Ovary (tissue), 9 donors: ENCODE data around the gene CCRL2. TPM values are rescaled to one million over a fixed set of nuclear protein-coding genes. Genes with fewer than 3 reads are reported as not detected.
"Not testable (repeated sequence)": the region's sequence is repeated elsewhere in the genome, so short reads cannot be mapped to it uniquely, and the experiment has no call there.

Experiments
- DNase-seq, 5 donors: peaks; one replicate each; pipeline ENCODE4 v3.0.0-alpha.2; 2019 to 2020
- H3K27ac ChIP-seq, 2 donors: fragments of 200-600 bp; one replicate each; pipeline versions ENCODE4 v1.5.1 to v1.8.0; 2019 to 2022
- H3K27me3 ChIP-seq: fragments of 200-600 bp; one replicate; pipeline ENCODE4 v1.8.0; 2022
- H3K36me3 ChIP-seq: fragments of 200-600 bp; sonication (generic); one replicate; pipeline ENCODE4 v1.5.1; 2019
- H3K4me1 ChIP-seq: one replicate; pipeline ENCODE4 v1.8.1; 2013; ENCODE audit warnings: mild to moderate bottlenecking, moderate library complexity; ENCODE audit not compliant: insufficient read depth
- H3K4me3 ChIP-seq: fragments of 200-600 bp; sonication (generic); one replicate; pipeline ENCODE4 v1.5.1; 2017
- H3K9me3 ChIP-seq, 2 donors: fragments of 200-600 bp in 1 of 2; sonication (generic) in 1 of 2; one replicate each; pipeline versions ENCODE4 v1.5.1 to v1.8.1; 2013 to 2019; ENCODE audit warnings: mild to moderate bottlenecking in 1 of 2, moderate library complexity in 1 of 2
- EP300 ChIP-seq: sonication (generic); formaldehyde crosslinking; IDR thresholded peaks from one replicate; pipeline ENCODE4 v1.6.1; 2017; ENCODE audit warnings: antibody characterized with exemption
- POLR2A ChIP-seq: fragments of 450-650 bp; IDR thresholded peaks from one replicate; pipeline ENCODE4 v1.6.1; 2017; ENCODE audit warnings: antibody characterized with exemption, mild to moderate bottlenecking, moderate library complexity
- whole genome bisulfite sequencing, 3 donors: extraction: QIAGEN DNeasy Blood & Tissue Kit in 1 of 3; methylation state at CpG; one replicate each; pipeline versions ENCODE4 v1.1.5 to v1.1.7; 2013 to 2017; 5-methylcytosine and 5-hydroxymethylcytosine counted together
- intact Hi-C, 4 donors: fragments of 100-400 bp; cut with DNase I; formaldehyde crosslinking; loops; one replicate each; pipeline versions ENCODE4 v1.11.0 to v1.15.1; 2022 to 2023
- polyA plus RNA-seq, 2 donors: library from polyadenylated mRNA; stranded (reverse); fragments of 200-250 nt in 1 of 2; fragments of 350-450 nt in 1 of 2; fragmentation: Illumina TruSeq in 1 of 2; extraction: RNeasy Lipid Tissue Mini Kit (QIAGEN cat#74804) in 1 of 2; gene quantifications; one replicate each; pipeline ENCODE4 v1.2.3, GENCODE V29; 2013 to 2014
- total RNA-seq, 7 donors: library from RNA; depleted of rRNA in 2 of 7; stranded (reverse); fragments of >200 nt in 2 of 7; fragmentation: NEBNext Ultra II Directional in 3 of 7; extraction: Animal tissue kit (Norgen Biotek cat#: 25700) in 3 of 7; gene quantifications; one replicate each; pipeline versions ENCODE4 v1.1.0 to v1.2.4, GENCODE V29; 2016 to 2023
- TF ChIP-seq, protein P1 (sequence below), 3 donors: fragments of 450-650 bp in 2 of 3; fragments of 200-600 bp in 1 of 3; IDR thresholded peaks; one replicate each; pipeline versions ENCODE4 v1.5.1 to v1.8.0; 2016 to 2022; ENCODE audit warnings: antibody characterized with exemption in 3 of 3, mild to moderate bottlenecking in 1 of 3
- donor health status: DM: no; HTN: no; CAD: no; lungs with moderate emphysema.
- donor health status: DM: no; HTN: no; CAD: no.
- donor health status: Bipolar disorder and iron deficiency.
- donor health status: DM: yes; HTN: yes; CAD: no.
- donor health status: DM: no; HTN: no; CAD: no.
- donor health status: DM: yes; HTN: yes; CAD: no.

Gene CCRL2
- total and polyA plus RNA-seq, 9 donors, result 0.72 to 5.4 (median 1.1) TPM; not detected in 1

DNA sequence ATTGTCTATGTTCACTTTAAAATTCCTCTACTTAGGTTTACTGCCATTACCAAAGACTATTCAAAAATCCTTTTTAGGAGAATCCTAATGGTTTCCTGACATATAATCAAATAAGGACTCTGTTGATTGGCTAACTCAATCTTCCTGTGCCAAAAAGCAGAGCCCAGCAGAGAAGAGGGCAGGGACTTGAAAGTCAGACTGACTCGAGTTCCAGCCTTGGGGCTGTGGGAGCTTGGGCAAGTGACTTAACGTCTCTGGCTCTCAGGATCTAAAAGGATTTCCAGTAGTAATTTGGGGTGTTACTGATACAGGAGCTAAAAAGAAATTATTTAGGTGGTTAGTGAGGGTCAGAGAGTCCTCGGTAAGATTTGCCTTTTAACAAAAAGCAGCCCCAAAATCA, 25.4 kb upstream of the CCRL2 start:
- no peak for TF ChIP-seq POLR2A
- no peak for TF ChIP-seq EP300
- TF ChIP-seq, protein P1, sequence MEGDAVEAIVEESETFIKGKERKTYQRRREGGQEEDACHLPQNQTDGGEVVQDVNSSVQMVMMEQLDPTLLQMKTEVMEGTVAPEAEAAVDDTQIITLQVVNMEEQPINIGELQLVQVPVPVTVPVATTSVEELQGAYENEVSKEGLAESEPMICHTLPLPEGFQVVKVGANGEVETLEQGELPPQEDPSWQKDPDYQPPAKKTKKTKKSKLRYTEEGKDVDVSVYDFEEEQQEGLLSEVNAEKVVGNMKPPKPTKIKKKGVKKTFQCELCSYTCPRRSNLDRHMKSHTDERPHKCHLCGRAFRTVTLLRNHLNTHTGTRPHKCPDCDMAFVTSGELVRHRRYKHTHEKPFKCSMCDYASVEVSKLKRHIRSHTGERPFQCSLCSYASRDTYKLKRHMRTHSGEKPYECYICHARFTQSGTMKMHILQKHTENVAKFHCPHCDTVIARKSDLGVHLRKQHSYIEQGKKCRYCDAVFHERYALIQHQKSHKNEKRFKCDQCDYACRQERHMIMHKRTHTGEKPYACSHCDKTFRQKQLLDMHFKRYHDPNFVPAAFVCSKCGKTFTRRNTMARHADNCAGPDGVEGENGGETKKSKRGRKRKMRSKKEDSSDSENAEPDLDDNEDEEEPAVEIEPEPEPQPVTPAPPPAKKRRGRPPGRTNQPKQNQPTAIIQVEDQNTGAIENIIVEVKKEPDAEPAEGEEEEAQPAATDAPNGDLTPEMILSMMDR (IDR thresholded peaks at IDR 0.05), result no peak
- no peaks in the 10 kb centered on the region for H3K27me3 ChIP-seq
- H3K4me3 ChIP-seq, result no peak overlapping the region
- no peaks in the 10 kb centered on the region for H3K9me3 ChIP-seq
- WGBS, 3 donors, result 28 to 53% (median 34%) methylated on average over 3 of the region's 3 CpGs
- H3K36me3 ChIP-seq, result no peaks in the 10 kb centered on the region
- intact Hi-C loops, result no loop called here
- no peak for DNase-seq
- H3K27ac ChIP-seq, result no peak overlapping the region
- H3K4me1 ChIP-seq, result peaks cover 4% of the 10 kb centered on the region

DNA sequence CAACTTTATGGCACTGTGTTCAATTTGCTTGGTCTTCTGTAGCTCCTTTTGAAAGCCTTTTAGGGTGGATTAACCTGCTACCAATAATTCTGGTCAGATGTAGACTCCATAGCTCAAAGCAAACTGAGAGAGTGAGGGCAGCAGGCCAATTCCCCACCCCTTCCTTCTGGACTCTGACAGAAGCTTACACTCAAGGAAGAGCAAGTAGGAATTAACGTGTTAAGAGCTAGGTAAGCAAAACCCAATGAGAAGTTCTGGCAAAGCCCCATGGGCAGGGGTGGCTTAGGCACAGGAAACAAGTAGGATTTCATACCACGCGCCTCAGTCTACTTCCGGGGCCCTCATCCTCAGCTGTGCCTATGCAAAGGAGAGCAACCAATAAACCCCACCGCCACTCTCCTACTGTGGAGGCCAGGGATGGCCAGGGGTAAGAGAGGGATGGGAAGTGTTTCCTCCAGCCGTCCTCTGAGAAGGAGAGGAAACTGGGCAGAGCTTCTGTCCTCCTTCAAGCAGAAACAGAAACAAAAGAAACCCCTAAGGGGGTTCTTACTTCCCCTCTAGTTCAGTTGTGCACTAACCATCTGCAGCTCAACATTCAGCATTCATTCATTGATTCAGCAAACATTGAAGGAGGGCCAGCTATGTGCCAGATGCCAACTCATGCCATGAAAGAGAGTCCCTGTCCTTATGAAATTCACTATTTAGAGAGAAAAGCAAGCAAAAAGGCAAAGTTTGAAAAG, 23.7 kb upstream of the CCRL2 start:
- DNase-seq, result no peak
- H3K27ac ChIP-seq, result no peak overlapping the region
- no peaks in the 10 kb centered on the region for H3K27me3 ChIP-seq
- no peak for TF ChIP-seq EP300
- TF ChIP-seq POLR2A, result no peak
- TF ChIP-seq, protein P1 (IDR thresholded peaks at IDR 0.05), result no peak
- H3K36me3 ChIP-seq, result no peaks in the 10 kb centered on the region
- peaks cover 4% of the 10 kb centered on the region for H3K4me1 ChIP-seq
- intact Hi-C loops, result no loop called here
- H3K4me3 ChIP-seq, result no peak overlapping the region
- no peaks in the 10 kb centered on the region for H3K9me3 ChIP-seq
- 61 to 77% (median 69%) methylated on average over 6 of the region's 6 CpGs for WGBS, 3 donors

DNA sequence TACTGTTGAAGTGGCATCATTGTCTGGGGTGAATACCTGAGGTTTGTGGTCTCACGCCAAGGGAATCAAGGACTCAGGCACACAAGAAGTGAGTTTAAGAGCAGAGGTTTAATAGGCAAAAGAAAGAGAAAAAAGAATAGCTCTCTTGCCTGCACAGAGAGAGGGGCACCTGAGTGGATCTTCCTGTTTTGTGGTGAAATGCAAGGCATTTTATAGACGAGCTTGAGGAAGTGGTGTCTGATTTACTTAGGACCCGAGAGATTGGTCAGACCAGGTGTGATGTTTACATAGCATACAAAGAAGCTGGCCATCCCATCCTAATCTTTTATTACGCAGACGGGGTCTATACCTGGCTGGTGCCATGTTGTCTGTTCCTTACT, 23.1 kb upstream of the CCRL2 start:
- 61 to 72% (median 68%) methylated on average over 5 of the region's 5 CpGs for WGBS, 3 donors
- Histone ChIP-seq H3K27ac (no peak overlapping the region), H3K4me1 (peaks cover 4% of the 10 kb centered on the region), H3K27me3 (no peaks in the 10 kb centered on the region), H3K4me3 (no peak overlapping the region), H3K36me3 (no peaks in the 10 kb centered on the region), H3K9me3 (no peaks in the 10 kb centered on the region)
- TF ChIP-seq, protein P1 (IDR thresholded peaks at IDR 0.05), result no peak
- TF ChIP-seq POLR2A, result no peak
- TF ChIP-seq EP300, result no peak
- DNase-seq, result no peak
- intact Hi-C loops, result no loop called here

DNA sequence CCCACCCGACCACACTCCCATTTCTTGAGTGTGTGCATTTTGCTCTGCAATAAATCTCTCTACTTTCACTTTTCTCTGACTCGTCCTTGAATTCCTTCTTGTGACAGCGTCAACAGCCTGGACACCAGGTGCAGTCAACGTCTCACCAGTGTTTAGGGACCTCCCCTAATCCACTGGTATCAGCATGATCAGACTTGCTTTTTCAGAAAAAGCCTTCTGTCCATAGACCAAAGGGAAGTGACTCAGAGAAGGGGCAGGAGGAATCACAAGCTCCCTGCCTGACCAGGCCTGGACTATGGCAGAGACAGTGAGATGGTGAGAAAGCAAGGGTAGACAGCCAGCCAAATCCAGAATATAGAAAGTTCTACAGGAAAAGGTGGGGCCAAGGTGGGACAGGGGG, 20.9 kb upstream of the CCRL2 start:
- H3K4me1 ChIP-seq, result no peaks in the 10 kb centered on the region
- intact Hi-C loops, result no loop called here
- H3K27me3 ChIP-seq, result no peaks in the 10 kb centered on the region
- no peak for TF ChIP-seq EP300
- TF ChIP-seq POLR2A, result no peak
- TF ChIP-seq, protein P1 (IDR thresholded peaks at IDR 0.05), result no peak
- 22 to 43% (median 25%) methylated on average over 4 of the region's 4 CpGs for WGBS, 3 donors
- H3K9me3 ChIP-seq, result no peaks in the 10 kb centered on the region
- H3K36me3 ChIP-seq, result no peaks in the 10 kb centered on the region
- no peak overlapping the region for H3K4me3 ChIP-seq
- no peak overlapping the region for H3K27ac ChIP-seq
- DNase-seq, result no peak

DNA sequence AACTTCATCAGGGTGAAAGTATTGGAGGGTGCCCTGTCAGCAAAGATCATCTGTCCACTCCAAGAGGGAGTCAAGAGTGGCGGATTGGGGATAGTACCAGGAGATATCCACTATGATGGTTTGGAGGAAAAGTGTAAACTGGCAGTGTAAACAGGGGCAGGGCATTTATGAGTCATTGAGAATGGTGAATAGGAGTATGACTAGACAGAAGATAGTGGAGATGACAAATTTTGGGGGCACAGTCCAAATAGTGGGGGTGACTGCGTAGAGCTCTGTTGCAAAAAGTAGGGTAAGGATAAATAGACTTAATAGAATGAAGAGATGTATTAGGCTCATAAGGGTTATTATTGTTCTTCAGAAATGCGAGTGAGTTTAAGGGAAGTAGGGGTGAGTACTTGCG, 18.2 kb upstream of the CCRL2 start:
- DNase-seq, intact Hi-C loops, H3K27ac ChIP-seq, H3K4me3 ChIP-seq, H3K27me3 ChIP-seq, H3K9me3 ChIP-seq, H3K4me1 ChIP-seq, H3K36me3 ChIP-seq: not testable (repeated sequence)
- 86 to 92% (median 89%) methylated on average over 4 of the region's 4 CpGs for WGBS, 3 donors
